Upper lobe of left lung (tissue), 6 donors: Measurements from ENCODE around the gene SRPRA. TPM values are rescaled to one million over a fixed set of nuclear protein-coding genes. Genes with fewer than 3 reads are reported as not detected.
"Not testable (repeated sequence)": the region's sequence is repeated elsewhere in the genome, so short reads cannot be mapped to it uniquely, and the experiment has no call there.

Experiments used
- ATAC-seq, 2 donors: fragments of 200-7000 bp; cut with Tn5 transposase; one replicate each; pipeline ENCODE4 v1.9.1; 2022; ENCODE audit warnings: mild to moderate bottlenecking in 2 of 2, moderate library complexity in 2 of 2; ENCODE audit not compliant: low FRiP score in 2 of 2
- DNase-seq, 2 donors: peaks; one replicate each; pipeline ENCODE4 v3.0.0-alpha.2; 2019 to 2020
- H3K27ac ChIP-seq, 4 donors: fragments of 200-600 bp; sonication (generic); one replicate each; pipeline ENCODE4 v1.5.1; 2016 to 2019
- H3K27me3 ChIP-seq, 4 donors: fragments of 200-600 bp; sonication (generic); one replicate each; pipeline ENCODE4 v1.5.1; 2017 to 2019
- H3K36me3 ChIP-seq, 4 donors: fragments of 200-600 bp; sonication (generic); one replicate each; pipeline ENCODE4 v1.5.1; 2016 to 2019
- H3K4me1 ChIP-seq, 4 donors: fragments of 200-600 bp; sonication (generic); one replicate each; pipeline ENCODE4 v1.5.1; 2018 to 2019
- H3K4me3 ChIP-seq, 4 donors: fragments of 200-600 bp; sonication (generic); one replicate each; pipeline ENCODE4 v1.5.1; 2017 to 2019; ENCODE audit warnings: mild to moderate bottlenecking in 2 of 4, moderate library complexity in 1 of 4
- H3K9me3 ChIP-seq, 4 donors: fragments of 200-600 bp; sonication (generic); one replicate each; pipeline ENCODE4 v1.5.1; 2018 to 2019
- EP300 ChIP-seq, 4 donors: sonication (generic); formaldehyde crosslinking; IDR thresholded peaks; one replicate each; pipeline ENCODE4 v1.5.1; 2017; ENCODE audit warnings: antibody characterized with exemption in 4 of 4, control low read depth in 2 of 4
- POLR2A ChIP-seq, 4 donors: fragments of 450-650 bp; IDR thresholded peaks; one replicate each; pipeline ENCODE4 v1.5.1; 2016 to 2017; ENCODE audit warnings: antibody characterized with exemption in 4 of 4, mild to moderate bottlenecking in 2 of 4
- POLR2AphosphoS5 ChIP-seq, 2 donors: sonication (generic); formaldehyde crosslinking; IDR thresholded peaks; one replicate each; pipeline ENCODE4 v1.5.1; 2017; ENCODE audit warnings: antibody characterized with exemption in 2 of 2
- WGBS, 2 donors: methylation state at CpG; one replicate each; pipeline ENCODE4 v1.1.5; 2017 to 2018; 5-methylcytosine and 5-hydroxymethylcytosine counted together
- total RNA-seq, 6 donors: library from RNA; depleted of rRNA in 4 of 6; stranded (reverse); fragments of >200 nt in 4 of 6; gene quantifications; one replicate each; pipeline versions ENCODE4 v1.1.0 to v1.2.1, GENCODE V29; 2016 to 2021
- TF ChIP-seq, protein P1 (sequence below), 6 experiments: fragments of 450-650 bp in 4 of 6; fragments of 200-600 bp in 2 of 6; sonication (generic) in 2 of 6; IDR thresholded peaks; one replicate each; pipeline ENCODE4 v1.5.1; 2016 to 2019; ENCODE audit warnings: antibody characterized with exemption in 6 of 6
- donor health status: DM: no; HTN: no; CAD: no; lungs with moderate emphysema.
- donor health status: DM: no; HTN: yes; CAD: no; lungs with severe emphysema.

SRPRA gene
- total RNA-seq, 6 donors from 2014 or later = 76.0 to 131 (median 113) TPM

DNA sequence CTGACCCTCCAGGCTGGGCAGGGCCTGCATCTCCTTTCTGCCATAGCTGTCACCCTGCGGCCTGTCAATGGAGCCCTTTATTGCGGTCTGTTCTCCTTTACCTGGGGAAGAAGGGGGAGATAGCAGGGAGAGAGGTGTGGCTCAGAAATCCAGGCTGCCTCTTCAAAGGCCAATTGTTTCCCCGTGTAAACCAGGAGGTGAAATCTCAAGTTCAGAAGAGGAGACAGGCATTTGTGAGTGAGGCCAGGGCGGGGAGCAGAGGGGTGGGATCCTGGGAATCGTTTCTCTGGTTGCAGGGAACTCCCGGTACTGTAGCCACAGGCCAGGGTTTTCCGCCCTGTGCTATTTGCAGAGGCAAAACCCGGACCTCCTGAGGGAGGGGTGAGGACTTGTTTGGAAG lies 44.3 kb upstream of the SRPRA start:
- no peak overlapping the region for H3K4me3 ChIP-seq
- no peaks in the 10 kb centered on the region for H3K27me3 ChIP-seq
- TF ChIP-seq POLR2A (IDR thresholded peaks at IDR 0.05) (no peak), EP300 (IDR thresholded peaks at IDR 0.05) (no peak), POLR2AphosphoS5 (IDR thresholded peaks at IDR 0.05) (no peak)
- TF ChIP-seq, protein P1, sequence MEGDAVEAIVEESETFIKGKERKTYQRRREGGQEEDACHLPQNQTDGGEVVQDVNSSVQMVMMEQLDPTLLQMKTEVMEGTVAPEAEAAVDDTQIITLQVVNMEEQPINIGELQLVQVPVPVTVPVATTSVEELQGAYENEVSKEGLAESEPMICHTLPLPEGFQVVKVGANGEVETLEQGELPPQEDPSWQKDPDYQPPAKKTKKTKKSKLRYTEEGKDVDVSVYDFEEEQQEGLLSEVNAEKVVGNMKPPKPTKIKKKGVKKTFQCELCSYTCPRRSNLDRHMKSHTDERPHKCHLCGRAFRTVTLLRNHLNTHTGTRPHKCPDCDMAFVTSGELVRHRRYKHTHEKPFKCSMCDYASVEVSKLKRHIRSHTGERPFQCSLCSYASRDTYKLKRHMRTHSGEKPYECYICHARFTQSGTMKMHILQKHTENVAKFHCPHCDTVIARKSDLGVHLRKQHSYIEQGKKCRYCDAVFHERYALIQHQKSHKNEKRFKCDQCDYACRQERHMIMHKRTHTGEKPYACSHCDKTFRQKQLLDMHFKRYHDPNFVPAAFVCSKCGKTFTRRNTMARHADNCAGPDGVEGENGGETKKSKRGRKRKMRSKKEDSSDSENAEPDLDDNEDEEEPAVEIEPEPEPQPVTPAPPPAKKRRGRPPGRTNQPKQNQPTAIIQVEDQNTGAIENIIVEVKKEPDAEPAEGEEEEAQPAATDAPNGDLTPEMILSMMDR (IDR thresholded peaks at IDR 0.05) = no peak
- H3K27ac ChIP-seq = no peak overlapping the region
- peaks cover 18 to 21% (median 19%) of the 10 kb centered on the region in 4 donors for H3K4me1 ChIP-seq
- DNase-seq = no peak
- H3K36me3 ChIP-seq = peaks cover 0 to 15% (median 0%) of the 10 kb centered on the region in 4 donors
- ATAC-seq = no peak
- H3K9me3 ChIP-seq = no peaks in the 10 kb centered on the region
- 67 to 73% methylated on average over 7 to 8 of the region's 8 CpGs for WGBS, 2 donors

DNA sequence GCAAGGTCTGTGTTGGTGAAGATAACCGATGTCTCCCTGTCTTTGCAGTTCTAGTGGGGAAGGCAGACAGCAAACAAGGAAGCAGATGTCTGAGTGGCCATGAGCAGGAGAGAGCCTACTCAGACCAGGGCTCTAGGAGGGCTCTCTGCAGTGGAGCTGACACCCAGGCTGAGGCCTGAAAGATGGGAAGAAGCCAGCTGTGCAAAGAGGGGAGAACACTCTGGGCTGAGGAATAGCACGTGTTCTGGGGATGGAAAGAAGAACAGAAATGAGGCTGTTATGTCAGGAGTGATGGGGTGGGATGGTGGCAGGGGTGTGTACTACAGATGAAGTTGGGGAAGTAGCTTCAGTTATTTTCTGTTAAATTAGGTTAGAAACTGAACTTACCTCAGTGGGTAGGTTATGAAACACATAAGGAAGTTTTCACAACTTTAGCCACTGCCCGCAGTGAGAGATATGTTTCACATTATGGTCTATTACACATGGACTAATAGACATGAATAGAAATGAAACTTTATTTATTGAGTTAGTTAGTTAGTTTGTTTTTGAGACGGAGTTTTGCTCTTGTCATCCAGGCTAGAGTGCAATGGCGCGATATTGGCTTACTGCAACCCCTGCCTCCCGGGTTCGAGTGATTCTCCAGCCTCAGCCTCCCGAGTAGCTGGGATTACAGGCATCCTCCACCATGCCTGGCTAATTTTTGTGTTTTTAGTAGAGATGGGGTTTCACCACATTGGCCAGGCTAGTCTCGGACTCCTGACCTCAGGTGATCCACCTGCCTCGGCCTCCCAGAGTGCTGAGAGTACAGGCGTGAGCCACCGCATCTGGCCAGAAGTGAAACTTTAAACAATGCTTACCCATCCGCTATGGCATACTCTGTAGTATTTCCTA lies 43.0 kb upstream of the SRPRA start:
- ATAC-seq = peak; percentile 37 to 70
- peaks cover 0 to 23% (median 0%) of the 10 kb centered on the region in 4 donors for H3K36me3 ChIP-seq
- TF ChIP-seq, protein P1 (IDR thresholded peaks at IDR 0.05) = peak in 3 of 6 experiments; percentile 6 to 10 (median 8)
- no peak for TF ChIP-seq POLR2A (IDR thresholded peaks at IDR 0.05)
- peak overlapping the region; percentile 39 to 82 (median 57) for H3K27ac ChIP-seq
- 76 to 79% methylated on average over 14 of the region's 14 CpGs for WGBS, 2 donors
- DNase-seq = no peak
- H3K4me3 ChIP-seq = no peak overlapping the region
- peaks cover 10 to 11% (median 10%) of the 10 kb centered on the region in 4 donors for H3K4me1 ChIP-seq
- H3K9me3 ChIP-seq = no peaks in the 10 kb centered on the region
- no peaks in the 10 kb centered on the region for H3K27me3 ChIP-seq

DNA sequence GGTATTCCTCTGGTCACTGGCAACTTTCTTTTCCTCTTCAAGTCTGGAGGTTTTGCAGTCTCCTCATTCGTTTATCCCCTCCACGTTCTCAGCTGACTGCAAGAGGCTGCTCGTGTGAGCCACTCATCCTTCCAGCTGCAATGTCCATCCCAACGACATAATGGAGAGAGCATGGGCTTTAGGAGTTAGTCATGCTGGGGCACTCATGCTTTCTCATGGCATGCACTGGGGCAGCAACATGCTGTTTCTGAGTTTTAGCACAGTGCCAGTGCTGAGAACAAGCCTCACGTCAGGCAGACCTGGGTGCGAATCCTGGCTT lies 42.3 kb upstream of the SRPRA start:
- peak in 1 of 2 donors; percentile 24 for ATAC-seq
- Histone ChIP-seq H3K4me1 (peaks cover 6 to 11% (median 10%) of the 10 kb centered on the region in 4 donors), H3K27me3 (no peaks in the 10 kb centered on the region), H3K9me3 (no peaks in the 10 kb centered on the region), H3K36me3 (peaks cover 0 to 26% (median 0%) of the 10 kb centered on the region in 4 donors), H3K27ac (peak overlapping the region in 3 of 4 donors; percentile 52 to 82 (median 62)), H3K4me3 (no peak overlapping the region)
- DNase-seq = no peak
- 60 to 76% methylated on average over 5 to 6 of the region's 6 CpGs for WGBS, 2 donors
- no peak for TF ChIP-seq POLR2AphosphoS5 (IDR thresholded peaks at IDR 0.05)
- TF ChIP-seq, protein P1 (IDR thresholded peaks at IDR 0.05) = no peak
- TF ChIP-seq POLR2A (IDR thresholded peaks at IDR 0.05) = no peak
- TF ChIP-seq EP300 (IDR thresholded peaks at IDR 0.05) = no peak

DNA sequence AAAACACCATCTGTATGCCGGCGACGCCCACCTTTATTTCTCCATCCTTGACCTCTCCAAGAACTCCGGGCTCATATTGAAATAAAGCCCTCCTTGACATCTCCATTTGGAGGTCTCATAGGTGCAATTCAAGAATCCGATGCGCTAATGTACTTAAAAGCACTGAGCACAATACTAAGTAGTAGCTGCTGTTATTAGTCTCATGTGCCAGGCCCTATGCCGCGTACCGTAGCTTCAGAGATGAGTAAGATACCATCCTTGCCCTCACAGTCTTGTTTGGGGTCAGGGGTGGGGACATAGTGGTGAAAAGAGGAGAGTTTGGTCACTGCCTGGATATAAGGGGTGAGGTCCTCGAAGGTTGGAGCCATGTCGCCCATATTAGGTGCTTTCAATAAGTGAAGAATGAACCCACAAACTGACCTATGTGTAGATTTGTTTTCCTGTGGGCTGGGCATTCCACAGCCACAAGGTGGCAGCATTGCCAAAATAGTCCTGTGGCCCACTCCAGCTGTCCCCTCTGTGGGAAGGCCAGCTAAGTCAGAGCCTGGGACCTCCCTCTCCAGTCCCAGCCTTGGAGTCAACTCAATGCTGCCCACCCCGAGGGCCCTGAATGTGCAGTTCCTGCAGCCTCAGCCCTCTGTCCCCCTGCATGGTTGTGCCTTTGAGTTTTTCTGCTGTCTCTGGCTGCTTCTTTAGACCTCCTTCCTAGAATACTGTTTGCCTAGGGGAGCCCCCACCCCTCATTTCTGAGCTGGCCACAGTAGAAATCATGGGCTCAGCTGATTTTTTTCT lies 41.7 kb upstream of the SRPRA start:
- Histone ChIP-seq H3K27ac (peak overlapping the region in 2 of 4 donors; percentile 62 to 82), H3K4me3 (no peak overlapping the region), H3K36me3 (peaks cover 0 to 26% (median 0%) of the 10 kb centered on the region in 4 donors), H3K4me1 (peaks cover 6 to 11% (median 10%) of the 10 kb centered on the region in 4 donors), H3K9me3 (no peaks in the 10 kb centered on the region), H3K27me3 (no peaks in the 10 kb centered on the region)
- TF ChIP-seq POLR2AphosphoS5 (IDR thresholded peaks at IDR 0.05) = no peak
- TF ChIP-seq, protein P1 (IDR thresholded peaks at IDR 0.05) = peak; percentile 76 to 88 (median 83)
- WGBS, 2 donors = 72 to 73% methylated on average over 12 of the region's 12 CpGs
- ATAC-seq (peak; percentile 89 to 95), DNase-seq (peak in 1 of 2 donors; percentile 80)

DNA sequence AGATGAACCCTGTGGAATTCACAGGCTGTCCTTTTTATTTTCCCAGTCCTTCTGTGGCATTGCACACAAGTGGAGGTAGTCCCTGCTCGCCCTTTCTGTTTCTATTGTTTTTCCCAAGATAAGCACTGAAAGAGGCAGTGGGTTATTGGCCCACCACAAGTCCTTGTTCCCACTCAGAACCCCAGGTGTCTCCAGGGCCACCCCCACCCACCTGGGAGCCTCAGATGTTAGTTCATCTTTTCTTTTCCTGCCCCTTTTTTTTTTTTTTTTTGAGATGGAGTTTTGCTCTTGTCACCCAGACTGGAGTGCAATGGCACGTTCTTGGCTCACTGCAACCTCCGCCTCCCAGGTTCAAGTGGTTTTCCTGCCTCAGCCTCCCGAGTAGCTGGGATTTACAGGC lies 40.1 kb upstream of the SRPRA start:
- Histone ChIP-seq H3K36me3 (peaks cover 0 to 26% (median 0%) of the 10 kb centered on the region in 4 donors), H3K4me1 (peaks cover 12 to 22% (median 20%) of the 10 kb centered on the region in 4 donors)
- not testable (repeated sequence) for H3K27me3 ChIP-seq, H3K4me3 ChIP-seq, H3K9me3 ChIP-seq, H3K27ac ChIP-seq, ATAC-seq, DNase-seq
- WGBS, 2 donors = 78 to 93% methylated on average over 4 of the region's 4 CpGs
